Measurements from ENCODE around the gene SASH1.

GRCh38 chr6:148295261-148295887 is 47.3 kb upstream of the SASH1 start:
- no peak for TF ChIP-seq EZH2phosphoT487 (IDR thresholded peaks at IDR 0.05; ENCODE audit: insufficient read depth, low read depth)
- TF ChIP-seq EZH2 (IDR thresholded peaks at IDR 0.05; ENCODE audit: insufficient read depth, poor library complexity, severe bottlenecking) = no peak

Measured in GM23248 (cell line).